GM04504 (cell line): ENCODE data around the gene TTYH2.
"Not testable (repeated sequence)": the region's sequence is repeated elsewhere in the genome, so short reads cannot be mapped to it uniquely, and the experiment has no call there.

Source experiments
- DNase-seq: peaks from one replicate; pipeline ENCODE4 v3.0.0-alpha.2; 2012; ENCODE audit warnings: low read depth

TTYH2 gene

DNA sequence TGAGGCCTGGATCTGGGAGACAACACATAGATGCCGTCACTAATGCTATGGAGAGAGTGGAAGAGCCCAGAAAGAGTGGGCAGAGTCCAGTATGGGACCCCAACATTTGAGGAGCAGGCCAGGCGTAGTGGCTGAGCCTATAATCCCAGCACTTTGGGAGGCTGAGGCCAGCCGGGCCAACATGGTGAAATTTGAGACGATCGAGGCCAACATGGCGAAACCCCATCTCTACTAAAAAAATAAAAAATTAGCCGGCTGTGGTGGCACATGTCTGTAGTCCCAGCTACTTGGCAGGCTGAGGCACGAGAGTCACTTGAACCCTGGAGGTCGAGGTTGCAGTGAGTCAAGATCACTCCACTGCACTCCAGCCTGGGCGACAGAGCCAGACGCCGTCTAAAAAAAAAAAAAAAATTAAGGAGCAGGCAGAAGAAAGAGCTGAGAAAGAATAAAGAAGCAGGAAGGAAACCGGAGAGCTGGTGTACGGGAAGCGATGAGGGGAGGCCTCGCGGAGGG is 54.7 kb downstream of the TTYH2 start:
- DNase-seq: no peak

- no peak for DNase-seq
Measured at GRCh38 chr17:74268558-74268957, 55.2 kb downstream of the TTYH2 start.

DNA sequence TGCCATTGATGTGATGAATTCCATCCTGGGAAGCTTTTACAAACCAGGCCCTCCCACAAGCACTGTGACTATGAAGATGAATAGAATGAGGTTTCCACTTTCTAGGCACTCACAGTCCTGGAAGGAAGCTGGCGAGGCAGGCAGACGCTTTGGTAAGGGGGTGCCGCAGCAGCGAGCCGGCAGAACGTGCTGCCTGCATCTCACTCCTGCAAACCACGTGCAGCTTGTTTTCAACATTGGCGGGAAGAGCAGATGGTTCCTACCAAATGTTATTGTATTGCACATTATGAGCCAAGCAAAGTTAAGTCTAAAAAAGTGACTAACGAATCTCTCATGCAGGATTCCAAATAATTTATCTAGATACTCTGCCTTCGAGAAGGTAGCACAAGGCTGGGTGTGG is 57.0 kb downstream of the TTYH2 start:
- no peak for DNase-seq

GRCh38 chr17:74271281-74271680 is 57.9 kb downstream of the TTYH2 start:
- DNase-seq: no peak

- no peak for DNase-seq
Measured at GRCh38 chr17:74271901-74272561, 58.7 kb downstream of the TTYH2 start.

DNA sequence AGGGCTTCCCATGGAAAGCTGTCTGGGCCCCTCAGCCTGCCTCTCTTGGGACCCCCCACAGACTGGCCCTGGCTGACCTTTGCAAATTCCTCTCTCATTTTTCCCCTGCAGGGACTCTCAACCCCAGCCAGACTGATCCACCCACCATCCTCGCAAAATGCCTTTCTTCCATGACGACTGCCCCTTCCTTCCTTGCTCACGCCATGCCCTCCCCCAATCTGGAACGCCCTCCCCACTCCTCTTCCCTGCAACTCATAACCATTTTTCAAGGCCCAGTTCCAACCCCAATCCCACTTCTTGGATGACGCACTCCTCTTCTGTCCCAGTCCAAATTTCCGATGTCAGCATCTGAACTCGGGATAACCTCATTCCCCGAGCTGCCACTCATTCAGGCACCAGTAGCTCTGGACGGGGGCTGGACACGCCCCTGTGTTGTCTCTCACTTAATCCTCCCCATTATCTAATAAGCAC is 59.4 kb downstream of the TTYH2 start:
- no peak for DNase-seq

GRCh38 chr17:74274060-74274708 is 60.8 kb downstream of the TTYH2 start, which contains the start of gene DNAI2:
TSS of gene DNAI2 (plus strand) at chr17:74274234. CDS start at chr17:74281818, 7,584 bp downstream.
- DNase-seq: no peak

- no peak for DNase-seq
Measured at GRCh38 chr17:74274709-74275340, 61.5 kb downstream of the TTYH2 start.

DNA sequence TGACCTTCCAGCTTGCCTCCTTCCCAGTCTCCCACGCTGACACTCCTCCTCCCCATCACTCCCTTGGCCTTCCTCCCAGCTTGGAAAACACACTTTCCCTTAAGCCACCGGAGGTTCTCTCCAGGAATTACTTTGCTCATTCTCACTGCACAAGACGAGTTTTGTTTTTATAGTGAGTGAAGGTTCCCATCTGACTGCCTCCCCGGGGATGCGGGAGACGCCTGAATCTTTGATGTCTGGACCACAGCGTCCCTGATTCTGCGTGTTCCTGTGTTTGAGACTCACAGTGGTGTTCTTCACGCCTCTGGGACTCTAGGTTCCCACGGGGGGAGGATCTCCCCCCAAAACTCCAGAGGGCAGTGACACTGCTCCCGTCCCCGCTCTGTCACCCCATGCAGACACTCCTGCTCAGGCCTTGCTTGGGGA is 62.7 kb downstream of the TTYH2 start:
- DNase-seq: no peak

DNA sequence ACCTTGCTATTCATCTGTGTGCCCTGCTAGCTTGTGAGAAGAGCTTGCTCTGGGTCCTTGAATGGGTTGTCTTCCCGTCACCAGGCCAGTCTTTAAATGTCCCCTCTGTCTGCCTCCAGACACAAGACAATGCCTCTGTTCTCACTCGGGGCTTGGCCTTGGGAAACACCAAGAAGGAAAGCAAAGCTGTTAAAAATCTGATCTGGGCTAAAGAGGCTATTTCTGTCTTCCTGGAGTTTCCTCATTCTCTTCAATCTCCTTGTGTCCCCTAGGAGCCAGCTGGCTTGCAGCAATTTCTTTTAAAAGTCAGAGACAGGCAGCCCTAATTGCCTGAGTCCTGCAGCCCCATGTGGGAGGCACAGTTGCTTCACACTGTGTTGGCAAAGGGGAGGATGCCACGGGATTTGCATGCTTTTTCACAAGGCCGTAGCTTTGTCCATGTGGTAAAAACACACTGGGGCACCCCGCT is 63.2 kb downstream of the TTYH2 start:
- no peak for DNase-seq

- no peak for DNase-seq
Measured at GRCh38 chr17:74277935-74278334, 64.6 kb downstream of the TTYH2 start.

DNA sequence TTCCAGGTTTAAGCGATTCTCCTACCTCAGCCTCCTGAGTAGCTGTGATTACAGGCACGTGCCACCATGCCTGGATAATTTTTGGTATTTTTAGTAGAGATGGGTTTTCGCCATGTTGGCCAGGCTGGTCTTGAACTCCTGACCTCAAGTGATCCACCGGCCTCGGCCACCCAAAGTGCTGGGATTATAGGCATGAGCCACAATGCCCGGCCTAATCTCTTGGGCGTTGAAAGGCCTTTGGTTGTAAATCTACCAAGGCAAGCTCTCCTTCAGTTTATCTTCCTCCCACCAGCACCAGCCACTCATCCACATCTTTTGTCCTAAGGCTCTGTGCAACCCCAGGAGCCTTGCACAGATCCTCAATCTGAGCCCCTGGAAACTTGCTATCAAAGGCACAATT is 66.2 kb downstream of the TTYH2 start:
- DNase-seq: not testable (repeated sequence)

GRCh38 chr17:74280093-74280513 is 66.7 kb downstream of the TTYH2 start:
- DNase-seq: no peak

DNA sequence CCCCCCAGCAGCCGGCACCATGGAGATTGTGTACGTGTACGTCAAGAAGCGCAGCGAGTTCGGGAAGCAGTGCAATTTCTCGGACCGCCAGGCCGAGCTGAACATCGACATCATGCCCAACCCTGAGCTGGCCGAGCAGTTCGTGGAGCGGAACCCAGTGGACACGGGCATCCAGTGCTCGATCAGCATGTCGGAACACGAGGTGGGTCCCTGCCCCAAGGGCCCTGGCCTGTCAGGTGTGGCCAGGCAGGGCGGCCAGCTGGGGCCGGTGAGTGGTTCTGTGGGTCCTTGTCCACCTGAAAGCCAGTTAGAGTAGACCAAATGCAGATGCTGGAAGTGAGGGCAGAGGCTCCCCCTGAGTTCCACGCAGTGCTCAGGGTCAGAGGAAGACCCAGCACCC is 68.4 kb downstream of the TTYH2 start:
- DNase-seq: no peak

- DNase-seq: not testable (repeated sequence)
Measured at GRCh38 chr17:74282274-74282586, 68.9 kb downstream of the TTYH2 start.

- DNase-seq: no peak
Measured at GRCh38 chr17:74282587-74283370, 69.4 kb downstream of the TTYH2 start.

- no peak for DNase-seq
Measured at GRCh38 chr17:74283371-74283673, 70.0 kb downstream of the TTYH2 start.

- no peak for DNase-seq
Measured at GRCh38 chr17:74287031-74287602, 73.7 kb downstream of the TTYH2 start.

- DNase-seq: no peak
Measured at GRCh38 chr17:74288785-74289184, 75.4 kb downstream of the TTYH2 start.

DNA sequence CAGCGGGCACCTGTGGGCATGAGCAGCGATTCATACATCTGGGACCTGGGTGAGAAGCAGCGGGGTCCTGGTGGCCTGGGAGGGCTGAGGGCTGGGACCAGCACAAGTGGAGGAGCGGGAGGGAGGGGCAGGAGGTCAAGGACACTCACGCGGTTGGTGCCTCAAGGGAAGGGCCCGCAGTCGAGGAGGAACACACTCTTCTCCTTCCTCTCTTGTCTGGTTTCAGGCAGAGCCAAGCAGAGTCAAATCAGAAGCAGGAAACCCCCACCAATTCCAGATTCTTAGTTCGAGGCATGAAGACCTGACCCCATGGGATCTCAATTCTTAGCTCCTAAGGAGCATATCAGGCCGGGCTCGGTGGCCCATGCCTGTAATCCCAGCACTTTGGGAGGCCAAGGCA is 76.3 kb downstream of the TTYH2 start:
- no peak for DNase-seq

- no peak for DNase-seq
Measured at GRCh38 chr17:74290340-74290739, 77.0 kb downstream of the TTYH2 start.

- no peak for DNase-seq
Measured at GRCh38 chr17:74292495-74292894, 79.1 kb downstream of the TTYH2 start.
